GM21360 (cell line): Measurements from ENCODE around the gene TWNK.
"Not testable (repeated sequence)": the region's sequence is repeated elsewhere in the genome, so short reads cannot be mapped to it uniquely, and the experiment has no call there.

ENCODE experiments used
- ATAC-seq: cut with Tn5 transposase; IDR thresholded peaks from one replicate; pipeline ENCODE4 v1.9.1; 2021; ENCODE audit warnings: mild to moderate bottlenecking, moderate library complexity; ENCODE audit not compliant: unreplicated experiment

Gene TWNK

GRCh38 chr10:100972904-100973535 is 14.3 kb upstream of the TWNK start:
- no peak for ATAC-seq

GRCh38 chr10:100975397-100975796 is 11.9 kb upstream of the TWNK start:
- ATAC-seq: not testable (repeated sequence)

GRCh38 chr10:100976906-100977305 is 10.4 kb upstream of the TWNK start:
- no peak for ATAC-seq

- ATAC-seq: no peak
Measured at GRCh38 chr10:100977436-100977835, 9.9 kb upstream of the TWNK start.

- no peak for ATAC-seq
Measured at GRCh38 chr10:100978121-100978900, 9.0 kb upstream of the TWNK start.

- no peak for ATAC-seq
Measured at GRCh38 chr10:100978901-100979195, 8.5 kb upstream of the TWNK start.

- ATAC-seq: no peak
Measured at GRCh38 chr10:100979791-100980272, 7.5 kb upstream of the TWNK start.

- ATAC-seq: no peak
Measured at GRCh38 chr10:100980311-100980710, 7.0 kb upstream of the TWNK start.

- ATAC-seq: no peak
Measured at GRCh38 chr10:100980711-100981110, 6.6 kb upstream of the TWNK start.

- no peak for ATAC-seq
Measured at GRCh38 chr10:100981178-100981772, 6.1 kb upstream of the TWNK start.

- ATAC-seq: no peak
Measured at GRCh38 chr10:100982916-100983830, 4.2 kb upstream of the TWNK start.

GRCh38 chr10:100983868-100984671 is 3.3 kb upstream of the TWNK start:
- ATAC-seq: no peak

GRCh38 chr10:100984672-100985177 is 2.6 kb upstream of the TWNK start:
- ATAC-seq: no peak

- ATAC-seq: no peak
Measured at GRCh38 chr10:100985336-100985735, 2.0 kb upstream of the TWNK start.

GRCh38 chr10:100986623-100986951 is 756 bp upstream of the TWNK start:
- ATAC-seq: no peak

GRCh38 chr10:100987685-100988049 is 324 bp downstream of the TWNK start:
- no peak for ATAC-seq

GRCh38 chr10:100988166-100988565 is 823 bp downstream of the TWNK start:
- no peak for ATAC-seq

- no peak for ATAC-seq
Measured at GRCh38 chr10:100989088-100989487, 1.7 kb downstream of the TWNK start.

GRCh38 chr10:100993986-100994708 is 6.8 kb downstream of the TWNK start:
- ATAC-seq: no peak

GRCh38 chr10:100995181-100995580 is 7.8 kb downstream of the TWNK start:
- ATAC-seq: no peak
